Sigmoid colon (tissue), 4 donors: ENCODE data around the gene COX14.

ENCODE experiments used
- CTCF ChIP-seq, 4 experiments: fragments of 450-650 bp in 3 of 4; fragments of 200-600 bp in 1 of 4; IDR thresholded peaks; one replicate each; pipeline ENCODE4 v1.5.1; 2016 to 2019; ENCODE audit warnings: antibody characterized with exemption in 4 of 4, mild to moderate bottlenecking in 3 of 4, moderate library complexity in 2 of 4
- POLR2A ChIP-seq, 2 donors: fragments of 450-650 bp; IDR thresholded peaks; one replicate each; pipeline ENCODE4 v1.6.1; 2016; ENCODE audit warnings: antibody characterized with exemption in 2 of 2, mild to moderate bottlenecking in 2 of 2, moderate library complexity in 2 of 2
- POLR2AphosphoS5 ChIP-seq, 4 donors: sonication (generic); formaldehyde crosslinking; IDR thresholded peaks; one replicate each; pipeline ENCODE4 v1.6.1; 2017; ENCODE audit warnings: antibody characterized with exemption in 4 of 4

- no peak for TF ChIP-seq POLR2A (IDR thresholded peaks at IDR 0.05)
- no peak for TF ChIP-seq CTCF (IDR thresholded peaks at IDR 0.05)
- no peak for TF ChIP-seq POLR2AphosphoS5 (IDR thresholded peaks at IDR 0.05)
These were observed 32.3 kb upstream of the COX14 start for GRCh38 chr12:50079771-50080170.
